ENCODE measurements around the gene DEPP1. TPM values are rescaled to one million over a fixed set of nuclear protein-coding genes. Genes with fewer than 3 reads are reported as not detected.

The DEPP1 gene
- total RNA-seq, 6 experiments from 2014 or later = 5.3 to 94.6 (median 71.5) TPM

DNA sequence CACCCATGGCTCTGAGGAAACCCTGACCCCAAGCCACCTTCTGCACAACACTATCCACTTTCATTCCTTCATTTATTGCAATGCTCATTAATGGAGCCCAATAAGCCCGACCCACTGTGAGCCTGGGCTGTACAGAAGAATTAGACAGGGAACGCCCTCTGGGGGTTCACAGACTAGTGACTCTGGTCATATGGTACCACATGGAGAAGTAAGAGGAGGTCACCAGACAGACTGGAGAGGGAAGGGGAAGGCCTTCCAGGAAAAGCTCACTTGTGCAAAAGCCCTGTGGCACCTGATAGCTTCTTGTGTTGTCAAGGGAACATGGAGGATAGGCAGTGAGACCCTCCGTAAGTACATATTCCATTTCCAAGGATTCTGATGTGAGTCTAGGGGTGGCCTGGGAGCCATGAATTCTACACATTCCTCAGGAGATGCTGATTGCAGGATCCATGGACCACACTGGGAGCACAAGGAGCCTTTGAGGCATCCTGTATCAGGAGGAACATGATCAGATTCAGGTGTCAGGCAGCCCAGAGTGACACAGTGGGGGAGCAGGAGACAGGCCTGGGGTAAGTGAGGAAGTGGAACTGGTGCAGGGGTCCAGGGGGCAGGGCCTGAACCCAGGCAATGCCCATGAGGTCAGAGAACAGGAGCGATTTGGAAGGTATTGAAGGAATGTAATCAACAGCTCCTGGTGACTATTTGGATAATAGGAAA, 47.5 kb downstream of the DEPP1 start:
- intact Hi-C loops (cut with DNase I) = loop anchor here (5.0 kb wide), 1 partner anchor 41 kb away; no protein-coding TSS in a partner anchor
- no peaks in the 10 kb centered on the region for H3K27me3 ChIP-seq
- 96% methylated on average over 3 of the region's 4 CpGs for WGBS (ENCODE audit: insufficient coverage, low coverage, low lambda C conversion rate, missing lambda C conversion rate)
- peaks cover 0 to 21% (median 3%) of the 10 kb centered on the region in 4 donors for H3K4me1 ChIP-seq
- no peak for DNase-seq
- no peak overlapping the region for H3K4me3 ChIP-seq
- no peak overlapping the region for H3K27ac ChIP-seq
- ATAC-seq = no peak
- no peak for TF ChIP-seq POLR2A (IDR thresholded peaks at IDR 0.05)
- TF ChIP-seq, protein P1, sequence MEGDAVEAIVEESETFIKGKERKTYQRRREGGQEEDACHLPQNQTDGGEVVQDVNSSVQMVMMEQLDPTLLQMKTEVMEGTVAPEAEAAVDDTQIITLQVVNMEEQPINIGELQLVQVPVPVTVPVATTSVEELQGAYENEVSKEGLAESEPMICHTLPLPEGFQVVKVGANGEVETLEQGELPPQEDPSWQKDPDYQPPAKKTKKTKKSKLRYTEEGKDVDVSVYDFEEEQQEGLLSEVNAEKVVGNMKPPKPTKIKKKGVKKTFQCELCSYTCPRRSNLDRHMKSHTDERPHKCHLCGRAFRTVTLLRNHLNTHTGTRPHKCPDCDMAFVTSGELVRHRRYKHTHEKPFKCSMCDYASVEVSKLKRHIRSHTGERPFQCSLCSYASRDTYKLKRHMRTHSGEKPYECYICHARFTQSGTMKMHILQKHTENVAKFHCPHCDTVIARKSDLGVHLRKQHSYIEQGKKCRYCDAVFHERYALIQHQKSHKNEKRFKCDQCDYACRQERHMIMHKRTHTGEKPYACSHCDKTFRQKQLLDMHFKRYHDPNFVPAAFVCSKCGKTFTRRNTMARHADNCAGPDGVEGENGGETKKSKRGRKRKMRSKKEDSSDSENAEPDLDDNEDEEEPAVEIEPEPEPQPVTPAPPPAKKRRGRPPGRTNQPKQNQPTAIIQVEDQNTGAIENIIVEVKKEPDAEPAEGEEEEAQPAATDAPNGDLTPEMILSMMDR (IDR thresholded peaks at IDR 0.05) = no peak
- no peaks in the 10 kb centered on the region for H3K9me3 ChIP-seq
- no peaks in the 10 kb centered on the region for H3K36me3 ChIP-seq

DNA sequence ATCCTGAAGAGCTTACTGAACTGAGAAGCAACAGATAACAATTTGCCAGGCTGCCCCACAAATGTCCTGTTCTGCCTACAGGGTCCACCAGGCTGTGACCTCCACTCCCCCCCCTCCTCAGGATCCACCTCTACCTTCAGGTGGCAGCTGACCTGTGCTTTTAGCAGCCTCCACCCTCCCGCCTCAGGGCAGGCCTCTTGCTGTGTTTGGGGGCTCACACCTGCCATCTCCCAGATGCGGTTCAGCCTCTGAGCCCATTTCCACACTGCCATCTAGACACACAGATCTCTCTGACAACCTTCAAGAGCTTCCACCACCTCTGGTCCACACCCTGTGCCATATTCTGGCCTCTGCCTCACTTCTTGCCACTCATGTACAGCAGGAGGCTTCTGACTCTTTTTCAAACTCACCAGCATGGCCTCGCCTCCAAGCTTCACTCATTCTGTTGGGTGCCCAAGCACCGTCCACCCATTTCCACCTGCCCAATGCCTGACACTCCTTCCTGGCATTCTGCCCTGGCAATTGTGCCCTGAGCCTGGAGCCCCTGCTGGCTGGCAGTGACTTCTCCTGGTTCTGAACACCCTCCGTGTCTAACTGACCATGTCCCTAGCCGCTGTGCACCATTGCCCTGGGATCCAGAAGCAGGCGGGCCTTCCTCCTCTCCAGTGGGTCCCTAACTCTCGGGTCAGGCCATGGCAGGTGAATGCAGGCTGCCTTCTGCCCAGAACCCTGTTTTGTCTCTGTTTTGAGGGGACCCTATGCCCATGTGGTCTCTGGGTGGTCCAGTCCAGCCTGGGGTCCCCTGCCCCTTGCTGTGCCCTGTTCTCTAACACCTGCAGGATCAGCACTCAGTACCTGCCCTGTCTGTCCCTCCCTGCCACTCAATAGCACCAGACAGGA, 49.0 kb downstream of the DEPP1 start:
- DNase-seq = peak in 1 of 3 donors; percentile 30
- no peaks in the 10 kb centered on the region for H3K36me3 ChIP-seq
- intact Hi-C loops (cut with DNase I) = loop anchor here (5.0 kb wide), 1 partner anchor 43 kb away; no protein-coding TSS in a partner anchor
- ATAC-seq = no peak
- peaks cover 0 to 14% (median 3%) of the 10 kb centered on the region in 4 donors for H3K4me1 ChIP-seq
- no peaks in the 10 kb centered on the region for H3K27me3 ChIP-seq
- no peak overlapping the region for H3K4me3 ChIP-seq
- H3K9me3 ChIP-seq = no peaks in the 10 kb centered on the region
- 88% methylated on average over 6 of the region's 8 CpGs for WGBS (ENCODE audit: insufficient coverage, low coverage, low lambda C conversion rate, missing lambda C conversion rate)
- H3K27ac ChIP-seq = no peak overlapping the region
- TF ChIP-seq, protein P1 (IDR thresholded peaks at IDR 0.05) = no peak
- no peak for TF ChIP-seq POLR2A (IDR thresholded peaks at IDR 0.05)

DNA sequence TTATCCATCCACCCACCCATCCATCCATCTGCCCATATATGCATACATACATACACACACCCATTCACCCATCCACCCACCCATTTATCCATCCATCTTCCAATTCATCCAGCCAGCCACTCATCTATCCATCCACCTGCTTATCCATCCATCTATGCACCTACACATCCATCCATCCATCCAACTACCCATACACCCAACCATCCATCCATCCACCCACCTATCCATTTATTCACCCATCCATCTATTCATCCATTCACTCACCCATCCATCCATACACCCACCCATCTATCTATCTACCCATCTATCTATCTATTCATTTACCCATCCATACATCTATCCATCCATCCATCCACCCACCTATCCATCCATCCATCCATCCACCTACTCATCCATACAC, 50.1 kb downstream of the DEPP1 start:
- ATAC-seq (no peak), DNase-seq (no peak)
- H3K36me3 ChIP-seq = no peaks in the 10 kb centered on the region
- no peaks in the 10 kb centered on the region for H3K9me3 ChIP-seq
- TF ChIP-seq, protein P1 (IDR thresholded peaks at IDR 0.05) = no peak
- TF ChIP-seq POLR2A (IDR thresholded peaks at IDR 0.05) = no peak
- peaks cover 0 to 14% (median 3%) of the 10 kb centered on the region in 4 donors for H3K4me1 ChIP-seq
- H3K27me3 ChIP-seq = no peaks in the 10 kb centered on the region
- H3K4me3 ChIP-seq = no peak overlapping the region
- intact Hi-C loops (cut with DNase I) = no loop called here
- H3K27ac ChIP-seq = no peak overlapping the region

DNA sequence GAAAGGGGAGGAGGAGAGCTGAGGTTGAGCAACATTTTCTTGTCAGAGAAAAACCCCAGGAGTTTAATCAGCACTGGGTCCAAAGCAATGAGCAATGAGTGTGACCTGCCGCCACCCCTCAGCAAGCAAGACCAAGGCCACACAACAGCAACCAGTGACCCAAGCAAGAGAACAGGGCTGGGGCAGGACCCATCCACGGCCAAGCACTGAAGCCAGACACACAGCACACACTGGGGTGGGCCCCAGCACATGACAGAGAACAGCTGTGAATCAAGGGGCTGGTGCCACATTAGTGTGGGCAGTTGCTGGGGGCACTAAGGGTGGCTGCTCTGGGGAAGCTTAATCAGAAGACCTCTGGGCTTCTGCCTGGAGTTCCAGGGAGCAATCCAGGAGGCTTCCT, 51.3 kb downstream of the DEPP1 start:
- no peaks in the 10 kb centered on the region for H3K27me3 ChIP-seq
- peak overlapping the region in 1 of 3 donors; percentile 67 for H3K27ac ChIP-seq
- 0% methylated on average over 1 of the region's 2 CpGs for WGBS (ENCODE audit: insufficient coverage, low coverage, low lambda C conversion rate, missing lambda C conversion rate)
- H3K4me1 ChIP-seq = peaks cover 0 to 11% (median 3%) of the 10 kb centered on the region in 4 donors
- no peaks in the 10 kb centered on the region for H3K36me3 ChIP-seq
- intact Hi-C loops (cut with DNase I) = no loop called here
- H3K4me3 ChIP-seq = no peak overlapping the region
- ATAC-seq (peak; percentile 69 to 92 (median 85)), DNase-seq (peak; percentile 56 to 84 (median 62))
- H3K9me3 ChIP-seq = no peaks in the 10 kb centered on the region
- TF ChIP-seq, protein P1 (IDR thresholded peaks at IDR 0.05) = no peak
- no peak for TF ChIP-seq POLR2A (IDR thresholded peaks at IDR 0.05)
